IMR-90 (cell line): ENCODE measurements around the gene GSTA2. TPM values are rescaled to one million over a fixed set of nuclear protein-coding genes. Genes with fewer than 3 reads are reported as not detected.

Source experiments
- ATAC-seq: fragments of 200-7000 bp; cut with Tn5 transposase; 2 replicates; pipeline ENCODE4 v1.9.1; 2020; ENCODE audit warnings: low read depth, mild to moderate bottlenecking, moderate library complexity
- BruUV-seq: library from RNA; stranded (reverse); fragments of 400-500 nt; replicated peaks from 2 replicates; lab custom pipeline; 2021; lab: Mats Ljungman, UMichigan
- CTCF ChIA-PET: fragments of 300-600 bp; formaldehyde crosslinking; extraction: SDS; loops from one replicate; lab custom pipeline; 2021; ENCODE audit warnings: antibody characterized with exemption; lab: Yijun Ruan, JAX
- POLR2A ChIA-PET: fragments of 300-600 bp; sonication (Branson Sonifier 250); formaldehyde crosslinking; loops from one replicate; lab custom pipeline; 2022; ENCODE audit warnings: antibody characterized with exemption; ENCODE audit not compliant: unreplicated experiment; lab: Charles Lee
- DNase-seq: peaks from one replicate; pipeline ENCODE4 v3.0.0; 2013
- H2AFZ ChIP-seq: replicated peaks from 2 replicates; pipeline ENCODE3; 2013; ENCODE audit warnings: low read length, mild to moderate bottlenecking; ENCODE audit not compliant: poor library complexity
- H2AK5ac ChIP-seq: 2 replicates; pipeline ENCODE4 v1.6.1; 2013; ENCODE audit warnings: low read depth, low read length, inconsistent platforms
- H2AK9ac ChIP-seq: replicated peaks from 2 replicates; pipeline ENCODE3; 2013; ENCODE audit warnings: mild to moderate bottlenecking, low read depth, low read length, moderate library complexity; ENCODE audit not compliant: poor library complexity
- H2BK120ac ChIP-seq: 2 replicates; pipeline ENCODE4 v1.6.1; 2013; ENCODE audit warnings: low read depth, low read length, inconsistent platforms
- H2BK15ac ChIP-seq: 3 replicates; pipeline ENCODE4 v1.6.1; 2013; ENCODE audit warnings: low read depth, low read length, inconsistent platforms
- H2BK20ac ChIP-seq: 2 replicates; pipeline ENCODE4 v1.6.1; 2013; ENCODE audit warnings: low read depth, mild to moderate bottlenecking, inconsistent platforms, low read length, moderate library complexity
- H2BK5ac ChIP-seq: 2 replicates; pipeline ENCODE4 v1.6.1; 2013; ENCODE audit warnings: mild to moderate bottlenecking, low read depth, low read length, inconsistent platforms; ENCODE audit not compliant: poor library complexity, severe bottlenecking
- H3K14ac ChIP-seq: replicated peaks from 2 replicates; pipeline ENCODE4 v1.6.1; 2013; ENCODE audit warnings: low read depth, low read length, inconsistent platforms
- H3K18ac ChIP-seq: 2 replicates; pipeline ENCODE4 v1.6.1; 2013; ENCODE audit warnings: low read depth, low read length, control low read depth
- H3K23ac ChIP-seq: 2 replicates; pipeline ENCODE4 v1.6.1; 2013; ENCODE audit warnings: low read depth, low read length, inconsistent platforms
- H3K27ac ChIP-seq: 2 replicates; pipeline ENCODE4 v1.5.1; 2013; ENCODE audit warnings: mild to moderate bottlenecking, control low read depth, low read length; ENCODE audit not compliant: insufficient read depth
- H3K27me3 ChIP-seq: 2 replicates; pipeline ENCODE4 v1.6.1; 2013; ENCODE audit warnings: low read length; ENCODE audit not compliant: control insufficient read depth, insufficient read depth
- H3K36me3 ChIP-seq: 2 replicates; pipeline ENCODE4 v1.6.1; 2013; ENCODE audit warnings: low read length, mixed read lengths; ENCODE audit not compliant: control insufficient read depth, insufficient read depth
- H3K4ac ChIP-seq: 2 replicates; pipeline ENCODE4 v1.6.1; 2013; ENCODE audit warnings: low read depth, low read length, inconsistent platforms
- H3K4me1 ChIP-seq: 2 replicates; pipeline ENCODE4 v1.6.1; 2013; ENCODE audit warnings: low read length, mixed read lengths; ENCODE audit not compliant: control insufficient read depth, insufficient read depth
- H3K4me2 ChIP-seq: 2 replicates; pipeline ENCODE4 v1.6.1; 2013; ENCODE audit warnings: low read depth, mild to moderate bottlenecking, control low read depth, low read length, moderate library complexity
- H3K4me3 ChIP-seq: 2 replicates; pipeline ENCODE4 v1.5.1; 2013; ENCODE audit warnings: low read depth, mild to moderate bottlenecking, control low read depth, low read length, moderate library complexity; ENCODE audit not compliant: insufficient read depth
- H3K56ac ChIP-seq: 2 replicates; pipeline ENCODE4 v1.6.1; 2013; ENCODE audit warnings: low read length, inconsistent platforms; ENCODE audit not compliant: insufficient read depth; ENCODE audit errors: extremely low read depth
- H3K79me1 ChIP-seq, 2 experiments: 2 replicates each; pipeline ENCODE4 v1.6.1; 2013; ENCODE audit warnings: low read length in 2 of 2, inconsistent platforms in 1 of 2, low read depth in 1 of 2
- H3K9ac ChIP-seq: 2 replicates; pipeline ENCODE4 v1.6.1; 2013; ENCODE audit warnings: low read depth, low read length, control low read depth
- H3K9me1 ChIP-seq: 2 replicates; pipeline ENCODE4 v1.6.1; 2013; ENCODE audit warnings: low read length, inconsistent platforms; ENCODE audit not compliant: insufficient read depth
- H3K9me3 ChIP-seq: 2 replicates; pipeline ENCODE4 v1.6.1; 2013; ENCODE audit warnings: low read length; ENCODE audit not compliant: control insufficient read depth, insufficient read depth
- H4K20me1 ChIP-seq: 2 replicates; pipeline ENCODE4 v1.6.1; 2013; ENCODE audit warnings: low read length, inconsistent platforms; ENCODE audit not compliant: insufficient read depth
- H4K5ac ChIP-seq: 2 replicates; pipeline ENCODE4 v1.6.1; 2013; ENCODE audit warnings: mild to moderate bottlenecking, low read depth, low read length, control low read depth
- H4K8ac ChIP-seq, 2 experiments: 2 replicates each; pipeline ENCODE4 v1.6.1; 2013; ENCODE audit warnings: low read depth in 2 of 2, low read length in 2 of 2, control low read depth in 1 of 2, inconsistent platforms in 1 of 2
- H4K91ac ChIP-seq: 2 replicates; pipeline ENCODE4 v1.6.1; 2013; ENCODE audit warnings: low read depth, low read length, inconsistent platforms; ENCODE audit not compliant: insufficient read depth
- CEBPB ChIP-seq: IDR thresholded peaks from 2 replicates; pipeline ENCODE4 v1.6.1; 2012; ENCODE audit warnings: low read depth, low read length, improper control_type of control experiment
- CHD1 ChIP-seq: IDR thresholded peaks from 2 replicates; pipeline ENCODE4 v1.6.1; 2012; ENCODE audit warnings: low read depth, low read length, improper control_type of control experiment
- FOS ChIP-seq: fragments of 150-350 bp; IDR thresholded peaks from 2 replicates; pipeline ENCODE4 v1.6.1; 2016; ENCODE audit warnings: low read depth, low read length
- MAFK ChIP-seq: IDR thresholded peaks from 2 replicates; pipeline ENCODE4 v1.6.1; 2012; ENCODE audit warnings: low read depth, low read length, improper control_type of control experiment
- MAZ ChIP-seq: IDR thresholded peaks from 2 replicates; pipeline ENCODE4 v1.6.1; 2012; ENCODE audit warnings: low read depth, mild to moderate bottlenecking, low read length, improper control_type of control experiment, moderate library complexity, borderline replicate concordance
- MXI1 ChIP-seq: IDR thresholded peaks from 2 replicates; pipeline ENCODE4 v1.6.1; 2012; ENCODE audit warnings: low read depth, mild to moderate bottlenecking, low read length, moderate library complexity, borderline replicate concordance
- NFE2L2 ChIP-seq: fragments of 150-350 bp; IDR thresholded peaks from 2 replicates; pipeline ENCODE4 v1.6.1; 2016; ENCODE audit warnings: low read depth, mild to moderate bottlenecking, low read length
- POLR2A ChIP-seq: IDR thresholded peaks from 2 replicates; pipeline ENCODE4 v1.6.1; 2012; ENCODE audit warnings: mild to moderate bottlenecking, low read depth, low read length
- RCOR1 ChIP-seq: IDR thresholded peaks from 2 replicates; pipeline ENCODE4 v1.6.1; 2012; ENCODE audit warnings: mild to moderate bottlenecking, low read length, improper control_type of control experiment; ENCODE audit not compliant: insufficient replicate concordance
- RFX5 ChIP-seq: IDR thresholded peaks from 2 replicates; pipeline ENCODE4 v1.8.0; 2012; ENCODE audit warnings: low read depth, mild to moderate bottlenecking, low read length, moderate library complexity
- SMC3 ChIP-seq: fragments of 150-350 bp; IDR thresholded peaks from 2 replicates; pipeline ENCODE4 v1.6.1; 2016; ENCODE audit warnings: low read depth, mild to moderate bottlenecking, antibody characterized with exemption, low read length, moderate library complexity
- USF2 ChIP-seq: fragments of 150-350 bp; IDR thresholded peaks from 2 replicates; pipeline ENCODE4 v1.6.1; 2017; ENCODE audit warnings: mild to moderate bottlenecking, antibody characterized with exemption, low read length, low read depth
- WGBS, 2 experiments: methylation state at CpG; one replicate each; pipeline versions ENCODE4 v1.1.5 to v1.1.7; 2013; ENCODE audit warnings: missing lambda C conversion rate in 2 of 2; ENCODE audit not compliant: insufficient read length in 1 of 2; ENCODE audit errors: extremely low coverage in 2 of 2; 5-methylcytosine and 5-hydroxymethylcytosine counted together
- dilution Hi-C: fragments of 300-500 bp; cut with HindIII; formaldehyde crosslinking; loops from one replicate; pipeline ENCODE4 v1.14.3; 2018; ENCODE audit warnings: low sequenced_read_pairs; ENCODE audit not compliant: unreplicated experiment
- in situ Hi-C: fragments of 300-500 bp; cut with MboI; formaldehyde crosslinking; loops from 3 replicates; pipeline ENCODE4 v1.14.3; 2019; ENCODE audit warnings: low sequenced_read_pairs, inconsistent platforms, mixed read lengths
- intact Hi-C: fragments of 100-400 bp; cut with micrococcal nuclease; formaldehyde crosslinking; loops from 2 replicates; pipeline ENCODE4 v1.10.0; 2022
- polyA plus RNA-seq, 3 experiments: library from polyadenylated mRNA; depleted of rRNA; stranded (reverse); fragments of >200 nt; gene quantifications; 2 replicates each; pipeline ENCODE4 v1.2.3, GENCODE V29; 2012; ENCODE audit warnings: low replicate concordance in 1 of 3
- total RNA-seq: library from RNA; depleted of rRNA; stranded (reverse); fragments of >200 nt; gene quantifications from 2 replicates; pipeline ENCODE4 v1.2.3, GENCODE V29; 2012
- TF ChIP-seq, protein P1 (sequence below): fragments of 150-350 bp; IDR thresholded peaks from 2 replicates; pipeline ENCODE4 v1.6.1; 2016; ENCODE audit warnings: low read depth, mild to moderate bottlenecking, low read length, moderate library complexity, borderline replicate concordance
- TF ChIP-seq, protein P2 (sequence below): conservative IDR thresholded peaks from 2 replicates; pipeline ENCODE4 v1.5.1; 2012; ENCODE audit warnings: mild to moderate bottlenecking, low read depth, low read length, improper control_type of control experiment

Gene GSTA2
- total and polyA plus RNA-seq, 2 of the 4 experiments (the other 2 are of a cell fraction): not detected

- Histone ChIP-seq H3K4me2 (no peak overlapping the region), H2BK15ac (no peak overlapping the region), H3K18ac (no peak overlapping the region), H2BK20ac (no peak overlapping the region), H3K9me1 (no peaks in the 10 kb centered on the region), H3K9me3 (no peaks in the 10 kb centered on the region), H3K4me1 (no peaks in the 10 kb centered on the region), H2BK5ac (no peak overlapping the region), H4K8ac (no peak overlapping the region), H3K27me3 (peaks cover 11% of the 10 kb centered on the region), H3K9ac (no peak overlapping the region), H2AK9ac (no peak overlapping the region), H3K23ac (no peak overlapping the region), H3K4ac (no peak overlapping the region), H3K56ac (no peak overlapping the region), H2BK120ac (no peak overlapping the region), H2AFZ (no peak overlapping the region), H3K14ac (no peak overlapping the region), H4K5ac (no peak overlapping the region), H3K36me3 (no peaks in the 10 kb centered on the region), H4K91ac (no peak overlapping the region), H3K4me3 (no peak overlapping the region), H2AK5ac (no peak overlapping the region), H3K27ac (no peak overlapping the region), H3K79me1 (no peaks in the 10 kb centered on the region), H4K20me1 (no peaks in the 10 kb centered on the region)
- ATAC-seq: peak; percentile 24; the same call in 1 of the 2 replicates
- dilution Hi-C loops (no loop called here), intact Hi-C loops (no loop called here), in situ Hi-C loops (no loop called here)
- POLR2A ChIA-PET: no interaction called here
- CTCF ChIA-PET: no interaction called here
- no peak for DNase-seq
- TF ChIP-seq NFE2L2 (no peak), SMC3 (no peak), FOS (no peak), MXI1 (no peak), RCOR1 (no peak), RFX5 (no peak), MAZ (no peak), USF2 (no peak), MAFK (no peak), CHD1 (no peak), CEBPB (no peak), POLR2A (no peak)
- TF ChIP-seq, protein P1, sequence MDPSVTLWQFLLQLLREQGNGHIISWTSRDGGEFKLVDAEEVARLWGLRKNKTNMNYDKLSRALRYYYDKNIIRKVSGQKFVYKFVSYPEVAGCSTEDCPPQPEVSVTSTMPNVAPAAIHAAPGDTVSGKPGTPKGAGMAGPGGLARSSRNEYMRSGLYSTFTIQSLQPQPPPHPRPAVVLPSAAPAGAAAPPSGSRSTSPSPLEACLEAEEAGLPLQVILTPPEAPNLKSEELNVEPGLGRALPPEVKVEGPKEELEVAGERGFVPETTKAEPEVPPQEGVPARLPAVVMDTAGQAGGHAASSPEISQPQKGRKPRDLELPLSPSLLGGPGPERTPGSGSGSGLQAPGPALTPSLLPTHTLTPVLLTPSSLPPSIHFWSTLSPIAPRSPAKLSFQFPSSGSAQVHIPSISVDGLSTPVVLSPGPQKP: no peak
- TF ChIP-seq, protein P2, sequence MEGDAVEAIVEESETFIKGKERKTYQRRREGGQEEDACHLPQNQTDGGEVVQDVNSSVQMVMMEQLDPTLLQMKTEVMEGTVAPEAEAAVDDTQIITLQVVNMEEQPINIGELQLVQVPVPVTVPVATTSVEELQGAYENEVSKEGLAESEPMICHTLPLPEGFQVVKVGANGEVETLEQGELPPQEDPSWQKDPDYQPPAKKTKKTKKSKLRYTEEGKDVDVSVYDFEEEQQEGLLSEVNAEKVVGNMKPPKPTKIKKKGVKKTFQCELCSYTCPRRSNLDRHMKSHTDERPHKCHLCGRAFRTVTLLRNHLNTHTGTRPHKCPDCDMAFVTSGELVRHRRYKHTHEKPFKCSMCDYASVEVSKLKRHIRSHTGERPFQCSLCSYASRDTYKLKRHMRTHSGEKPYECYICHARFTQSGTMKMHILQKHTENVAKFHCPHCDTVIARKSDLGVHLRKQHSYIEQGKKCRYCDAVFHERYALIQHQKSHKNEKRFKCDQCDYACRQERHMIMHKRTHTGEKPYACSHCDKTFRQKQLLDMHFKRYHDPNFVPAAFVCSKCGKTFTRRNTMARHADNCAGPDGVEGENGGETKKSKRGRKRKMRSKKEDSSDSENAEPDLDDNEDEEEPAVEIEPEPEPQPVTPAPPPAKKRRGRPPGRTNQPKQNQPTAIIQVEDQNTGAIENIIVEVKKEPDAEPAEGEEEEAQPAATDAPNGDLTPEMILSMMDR: no peak
- WGBS, 2 experiments: no CpG with 5 or more reads among the region's 1 CpG
- no TSS peak for BruUV-seq
These were observed 4.2 kb downstream of the GSTA2 start for GRCh38 chr6:52759085-52759484.
